Astrocyte (in vitro differentiated cells and primary cell): ENCODE results near the gene MCHR1. TPM values are rescaled to one million over a fixed set of nuclear protein-coding genes. Genes with fewer than 3 reads are reported as not detected.

Source experiments
- DNase-seq: peaks from one replicate; pipeline ENCODE4 v3.0.0-alpha.2; 2010; ENCODE audit warnings: low read depth
- FAIRE-seq: peaks from 2 replicates; lab custom pipeline; 2011; peaks lifted over from hg19 to GRCh38; lab: Jason Lieb, UNC
- H2AFZ ChIP-seq: 2 replicates; pipeline ENCODE4 v1.6.0; 2012; ENCODE audit warnings: low read depth, low read length, inconsistent platforms
- H3K27ac ChIP-seq: 2 replicates; pipeline ENCODE4 v1.5.1; 2011; ENCODE audit warnings: low read depth, low read length, inconsistent platforms
- H3K27me3 ChIP-seq: 2 replicates; pipeline ENCODE4 v1.6.0; 2011; ENCODE audit warnings: low read length, inconsistent platforms; ENCODE audit not compliant: insufficient read depth
- H3K36me3 ChIP-seq: 2 replicates; pipeline ENCODE4 v1.5.1; 2011; ENCODE audit warnings: low read length, inconsistent platforms; ENCODE audit not compliant: insufficient read depth
- H3K4me1 ChIP-seq: 2 replicates; pipeline ENCODE4 v1.5.1; 2011; ENCODE audit warnings: low read length, inconsistent platforms; ENCODE audit not compliant: insufficient read depth
- H3K4me2 ChIP-seq: 2 replicates; pipeline ENCODE4 v1.6.0; 2012; ENCODE audit warnings: low read length, inconsistent platforms
- H3K4me3 ChIP-seq: 2 replicates; pipeline ENCODE4 v1.5.1; 2011; ENCODE audit warnings: low read depth, mild to moderate bottlenecking, low read length, inconsistent platforms; ENCODE audit not compliant: insufficient read depth
- H3K79me2 ChIP-seq: 2 replicates; pipeline ENCODE4 v1.6.0; 2012; ENCODE audit warnings: mild to moderate bottlenecking, low read length, inconsistent platforms; ENCODE audit not compliant: insufficient read depth
- H3K9ac ChIP-seq: 2 replicates; pipeline ENCODE4 v1.6.0; 2012; ENCODE audit warnings: mild to moderate bottlenecking, low read length, inconsistent platforms
- H3K9me3 ChIP-seq: 2 replicates; pipeline ENCODE4 v1.5.1; 2012; ENCODE audit warnings: low read depth, mild to moderate bottlenecking, low read length, inconsistent platforms; ENCODE audit not compliant: insufficient read depth
- H4K20me1 ChIP-seq: 2 replicates; pipeline ENCODE4 v1.6.0; 2012; ENCODE audit warnings: low read length, inconsistent platforms; ENCODE audit not compliant: insufficient read depth
- H3K27ac Mint-ChIP-seq: one replicate; pipeline ENCODE4 v1.8.0; 2021; ENCODE audit warnings: mild to moderate bottlenecking, mixed read lengths; ENCODE audit not compliant: unreplicated experiment
- H3K27me3 Mint-ChIP-seq: one replicate; pipeline ENCODE4 v1.8.0; 2021; ENCODE audit warnings: low read depth, mixed read lengths; ENCODE audit not compliant: unreplicated experiment
- H3K36me3 Mint-ChIP-seq: one replicate; pipeline ENCODE4 v1.8.0; 2021; ENCODE audit warnings: low read depth, mixed read lengths; ENCODE audit not compliant: unreplicated experiment
- H3K4me1 Mint-ChIP-seq: one replicate; pipeline ENCODE4 v1.8.0; 2021; ENCODE audit warnings: low read depth, mixed read lengths; ENCODE audit not compliant: unreplicated experiment
- H3K4me3 Mint-ChIP-seq: one replicate; pipeline ENCODE4 v1.8.0; 2021; ENCODE audit warnings: mild to moderate bottlenecking, moderate library complexity, mixed read lengths; ENCODE audit not compliant: unreplicated experiment
- H3K9me3 Mint-ChIP-seq: one replicate; pipeline ENCODE4 v1.8.0; 2021; ENCODE audit warnings: mild to moderate bottlenecking, mixed read lengths; ENCODE audit not compliant: unreplicated experiment
- CTCF ChIP-seq: IDR thresholded peaks from 2 replicates; pipeline ENCODE4 v1.5.1; 2011; ENCODE audit warnings: low read depth, mild to moderate bottlenecking, inconsistent platforms, low read length, moderate library complexity; ENCODE audit not compliant: insufficient read depth
- EZH2 ChIP-seq: IDR thresholded peaks from 2 replicates; pipeline ENCODE4 v1.6.1; 2012; ENCODE audit warnings: mild to moderate bottlenecking, low read length, inconsistent platforms; ENCODE audit not compliant: insufficient read depth
- total RNA-seq: library from RNA; stranded (reverse); gene quantifications from 2 replicates; pipeline ENCODE4 v1.2.1, GENCODE V29; 2021

The MCHR1 gene
- total RNA-seq, 1 donor from 2014 or later = 1.8 TPM

GRCh38 chr22:40690370-40690769, 11.1 kb downstream of the MCHR1 start:
- no peaks in the 10 kb centered on the region for H3K79me2 ChIP-seq
- no peak overlapping the region for H3K27ac Mint-ChIP-seq
- peaks cover 13% of the 10 kb centered on the region for H3K27me3 Mint-ChIP-seq
- no peak overlapping the region for H2AFZ ChIP-seq
- H3K36me3 ChIP-seq = no peaks in the 10 kb centered on the region
- no peaks in the 10 kb centered on the region for H3K9me3 Mint-ChIP-seq
- H3K27me3 ChIP-seq = peaks cover 9% of the 10 kb centered on the region
- no peaks in the 10 kb centered on the region for H3K9me3 ChIP-seq
- FAIRE-seq (no peak), DNase-seq (no peak)
- H3K27ac ChIP-seq = no peak overlapping the region
- H4K20me1 ChIP-seq = no peaks in the 10 kb centered on the region
- no peak overlapping the region for H3K4me3 Mint-ChIP-seq
- H3K4me1 ChIP-seq = no peaks in the 10 kb centered on the region
- H3K36me3 Mint-ChIP-seq = no peaks in the 10 kb centered on the region
- TF ChIP-seq CTCF (no peak), EZH2 (no peak)
- no peaks in the 10 kb centered on the region for H3K4me1 Mint-ChIP-seq
- no peak overlapping the region for H3K4me2 ChIP-seq
- no peak overlapping the region for H3K4me3 ChIP-seq
- H3K9ac ChIP-seq = no peak overlapping the region

GRCh38 chr22:40691532-40691931, 12.2 kb downstream of the MCHR1 start:
- no peak overlapping the region for H3K4me3 Mint-ChIP-seq
- no peak for TF ChIP-seq CTCF
- no peak for TF ChIP-seq EZH2
- H3K4me1 Mint-ChIP-seq = no peaks in the 10 kb centered on the region
- H3K36me3 Mint-ChIP-seq = no peaks in the 10 kb centered on the region
- Histone ChIP-seq H3K27ac (no peak overlapping the region), H3K4me2 (no peak overlapping the region), H3K27me3 (peaks cover 15% of the 10 kb centered on the region), H3K36me3 (no peaks in the 10 kb centered on the region), H3K79me2 (no peaks in the 10 kb centered on the region), H2AFZ (no peak overlapping the region), H3K9ac (no peak overlapping the region), H3K4me3 (no peak overlapping the region), H4K20me1 (no peaks in the 10 kb centered on the region), H3K9me3 (no peaks in the 10 kb centered on the region), H3K4me1 (no peaks in the 10 kb centered on the region)
- FAIRE-seq (no peak), DNase-seq (no peak)
- H3K27ac Mint-ChIP-seq = no peak overlapping the region
- H3K27me3 Mint-ChIP-seq = peaks cover 15% of the 10 kb centered on the region
- no peaks in the 10 kb centered on the region for H3K9me3 Mint-ChIP-seq

- H3K27ac Mint-ChIP-seq = no peak overlapping the region
- TF ChIP-seq CTCF (no peak), EZH2 (no peak)
- no peaks in the 10 kb centered on the region for H3K36me3 Mint-ChIP-seq
- FAIRE-seq = no peak
- Histone ChIP-seq H3K27me3 (peaks cover 20% of the 10 kb centered on the region), H3K4me2 (no peak overlapping the region), H3K9me3 (no peaks in the 10 kb centered on the region), H3K9ac (no peak overlapping the region), H4K20me1 (no peaks in the 10 kb centered on the region), H3K27ac (no peak overlapping the region), H2AFZ (no peak overlapping the region), H3K36me3 (no peaks in the 10 kb centered on the region), H3K4me3 (no peak overlapping the region), H3K4me1 (no peaks in the 10 kb centered on the region), H3K79me2 (no peaks in the 10 kb centered on the region)
- no peak for DNase-seq
- H3K27me3 Mint-ChIP-seq = peaks cover 24% of the 10 kb centered on the region
- no peak overlapping the region for H3K4me3 Mint-ChIP-seq
- no peaks in the 10 kb centered on the region for H3K9me3 Mint-ChIP-seq
- no peaks in the 10 kb centered on the region for H3K4me1 Mint-ChIP-seq
Measured at GRCh38 chr22:40694411-40694810, 15.1 kb downstream of the MCHR1 start.
